ENCODE results near the gene G2E3. TPM values are rescaled to one million over a fixed set of nuclear protein-coding genes. Genes with fewer than 3 reads are reported as not detected.
"Not testable (repeated sequence)": the region's sequence is repeated elsewhere in the genome, so short reads cannot be mapped to it uniquely, and the experiment has no call there.

G2E3 gene
- total and polyA plus RNA-seq, 9 donors: 5.5 to 20.4 (median 15.7) TPM

DNA sequence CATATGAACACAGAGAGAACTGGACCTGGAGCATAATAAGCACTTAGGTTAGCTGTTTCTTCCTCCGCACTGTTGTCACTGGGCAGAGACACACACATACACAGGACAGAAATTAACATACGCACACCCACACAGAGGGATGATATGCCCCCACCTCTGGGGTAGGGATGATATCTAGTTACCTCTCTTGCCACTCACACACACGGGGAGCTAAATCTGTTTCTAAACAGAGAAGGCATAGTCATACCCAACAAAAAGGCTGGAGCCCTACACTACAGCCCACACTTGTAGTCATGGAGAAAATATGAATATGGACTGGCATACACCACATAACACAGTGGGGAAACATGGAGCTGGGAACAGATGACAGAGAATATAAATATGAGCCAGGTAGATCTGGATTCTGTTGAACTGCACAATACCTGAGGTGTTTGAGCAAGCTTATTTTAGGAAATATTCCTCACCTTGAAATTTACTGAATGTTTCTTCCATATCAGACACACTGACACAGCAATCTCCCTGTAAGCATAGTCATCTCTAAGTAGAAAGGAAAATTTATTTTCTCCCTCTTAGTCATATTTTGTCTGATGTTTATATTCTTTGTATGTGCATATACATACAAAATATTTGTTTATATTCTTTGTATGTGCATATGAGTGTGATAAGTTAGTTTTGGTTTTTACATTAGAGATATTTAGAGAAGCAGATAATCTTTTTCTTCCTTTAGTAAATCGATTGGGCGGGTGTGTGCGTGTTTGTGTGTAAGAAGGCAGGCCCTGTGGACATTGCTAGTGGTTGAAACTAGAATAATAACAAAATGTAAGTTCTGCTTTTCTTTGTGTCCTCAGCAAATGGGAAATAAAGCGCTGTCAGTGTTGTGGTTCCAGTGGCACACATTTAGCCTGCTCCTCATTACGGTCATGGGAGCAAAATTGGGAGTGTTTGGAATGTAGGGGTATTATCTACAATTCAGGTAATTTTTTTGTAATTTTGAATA lies 42.3 kb downstream of the G2E3 start:
- no peak for TF ChIP-seq POLR2A (IDR thresholded peaks at IDR 0.05)
- TF ChIP-seq, protein P1, sequence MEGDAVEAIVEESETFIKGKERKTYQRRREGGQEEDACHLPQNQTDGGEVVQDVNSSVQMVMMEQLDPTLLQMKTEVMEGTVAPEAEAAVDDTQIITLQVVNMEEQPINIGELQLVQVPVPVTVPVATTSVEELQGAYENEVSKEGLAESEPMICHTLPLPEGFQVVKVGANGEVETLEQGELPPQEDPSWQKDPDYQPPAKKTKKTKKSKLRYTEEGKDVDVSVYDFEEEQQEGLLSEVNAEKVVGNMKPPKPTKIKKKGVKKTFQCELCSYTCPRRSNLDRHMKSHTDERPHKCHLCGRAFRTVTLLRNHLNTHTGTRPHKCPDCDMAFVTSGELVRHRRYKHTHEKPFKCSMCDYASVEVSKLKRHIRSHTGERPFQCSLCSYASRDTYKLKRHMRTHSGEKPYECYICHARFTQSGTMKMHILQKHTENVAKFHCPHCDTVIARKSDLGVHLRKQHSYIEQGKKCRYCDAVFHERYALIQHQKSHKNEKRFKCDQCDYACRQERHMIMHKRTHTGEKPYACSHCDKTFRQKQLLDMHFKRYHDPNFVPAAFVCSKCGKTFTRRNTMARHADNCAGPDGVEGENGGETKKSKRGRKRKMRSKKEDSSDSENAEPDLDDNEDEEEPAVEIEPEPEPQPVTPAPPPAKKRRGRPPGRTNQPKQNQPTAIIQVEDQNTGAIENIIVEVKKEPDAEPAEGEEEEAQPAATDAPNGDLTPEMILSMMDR (IDR thresholded peaks at IDR 0.05): no peak
- TF ChIP-seq EP300 (IDR thresholded peaks at IDR 0.05): no peak
- intact Hi-C loops (cut with DNase I): no loop called here
- H3K4me1 ChIP-seq (ENCODE audit: insufficient read depth): no peaks in the 10 kb centered on the region
- WGBS, 3 donors: 92 to 95% (median 95%) methylated on average over 8 of the region's 8 CpGs
- no peak overlapping the region for H3K27ac ChIP-seq
- no peaks in the 10 kb centered on the region for H3K27me3 ChIP-seq
- DNase-seq: no peak
- H3K4me3 ChIP-seq: no peak overlapping the region
- no peaks in the 10 kb centered on the region for H3K36me3 ChIP-seq
- no peaks in the 10 kb centered on the region for H3K9me3 ChIP-seq

DNA sequence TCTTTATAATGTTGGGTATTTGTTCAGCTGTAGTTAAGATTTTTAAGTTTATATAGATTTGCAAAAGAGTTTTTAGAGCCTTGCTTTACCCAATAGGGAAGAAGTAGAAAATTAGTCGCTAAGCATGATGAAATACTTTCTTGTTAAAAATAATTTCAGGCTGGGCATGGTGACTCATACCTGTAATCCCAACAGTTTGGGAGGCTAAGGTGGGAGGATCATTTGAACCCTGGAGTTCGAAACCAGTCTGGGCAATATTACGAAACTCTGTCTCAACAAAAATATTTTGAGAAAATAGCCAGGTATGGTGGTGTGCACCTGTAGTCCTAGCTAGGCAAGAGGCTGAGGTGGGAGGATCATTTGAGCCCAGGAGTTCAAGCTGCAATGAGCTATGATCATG lies 44.4 kb downstream of the G2E3 start:
- Histone ChIP-seq H3K27ac (no peak overlapping the region), H3K4me3 (no peak overlapping the region), H3K36me3 (no peaks in the 10 kb centered on the region), H3K4me1 (ENCODE audit: insufficient read depth) (no peaks in the 10 kb centered on the region), H3K27me3 (no peaks in the 10 kb centered on the region), H3K9me3 (no peaks in the 10 kb centered on the region)
- no peak for DNase-seq
- intact Hi-C loops (cut with DNase I): no loop called here
- TF ChIP-seq, protein P1 (IDR thresholded peaks at IDR 0.05): no peak
- no peak for TF ChIP-seq EP300 (IDR thresholded peaks at IDR 0.05)
- no peak for TF ChIP-seq POLR2A (IDR thresholded peaks at IDR 0.05)
- 94 to 97% (median 95%) methylated on average over 3 of the region's 3 CpGs for WGBS, 3 donors

DNA sequence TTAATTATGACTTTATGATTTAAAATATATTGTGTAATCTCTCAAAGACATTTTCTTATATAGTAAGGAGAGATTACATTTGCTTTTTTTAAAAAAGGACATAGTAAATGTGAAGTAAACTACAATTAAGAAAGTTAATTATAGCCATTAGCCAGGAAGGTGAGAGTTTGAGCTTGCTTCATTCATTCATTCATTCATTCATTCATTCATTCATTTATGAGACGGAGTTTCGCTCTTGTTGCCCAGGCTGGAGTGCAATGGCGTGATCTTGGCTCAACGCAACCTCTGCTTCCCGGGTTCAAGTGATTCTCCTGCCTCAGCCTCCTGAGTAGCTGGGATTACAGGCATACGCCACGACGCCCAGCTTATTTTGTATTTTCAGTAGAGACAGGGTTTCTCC lies 45.7 kb downstream of the G2E3 start:
- H3K27me3 ChIP-seq; intact Hi-C loops (cut with DNase I); H3K4me3 ChIP-seq; H3K9me3 ChIP-seq; H3K4me1 ChIP-seq (ENCODE audit: insufficient read depth); DNase-seq; H3K36me3 ChIP-seq; H3K27ac ChIP-seq: not testable (repeated sequence)
- 98% methylated on average over 8 of the region's 8 CpGs for WGBS, 3 donors

DNA sequence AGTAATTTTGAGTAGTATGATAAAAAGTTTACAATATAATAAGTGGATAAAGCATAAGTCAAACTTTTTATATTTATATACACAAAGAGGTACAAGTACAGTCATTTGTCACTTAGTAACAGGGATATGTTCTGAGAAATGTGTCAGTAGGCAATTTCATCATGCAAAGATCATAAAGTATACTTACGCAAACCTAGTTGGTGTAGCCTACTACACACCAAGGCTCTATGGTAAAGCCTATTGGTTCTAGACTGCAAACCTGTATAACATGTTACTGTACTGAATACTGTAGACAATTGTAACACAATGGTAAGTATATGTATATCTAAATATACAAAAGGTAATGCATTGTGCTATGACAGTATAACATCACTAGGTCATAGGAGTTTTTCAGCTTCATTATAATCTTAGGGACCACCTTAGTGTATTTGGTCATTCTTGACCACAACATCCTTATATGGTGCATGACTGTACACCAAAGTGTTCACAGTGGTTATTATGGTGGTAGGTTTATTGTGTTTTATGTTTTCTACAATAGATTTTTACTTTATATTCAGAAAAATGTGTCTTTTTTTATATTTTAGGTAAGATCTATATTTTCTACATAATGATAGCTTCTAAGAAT lies 48.3 kb downstream of the G2E3 start:
- no peak overlapping the region for H3K27ac ChIP-seq
- H3K27me3 ChIP-seq: no peaks in the 10 kb centered on the region
- DNase-seq: no peak
- H3K9me3 ChIP-seq: no peaks in the 10 kb centered on the region
- WGBS, 3 donors: 94 to 100% (median 99%) methylated on average over 1 of the region's 1 CpG
- H3K4me3 ChIP-seq: no peak overlapping the region
- intact Hi-C loops (cut with DNase I): no loop called here
- H3K4me1 ChIP-seq (ENCODE audit: insufficient read depth): no peaks in the 10 kb centered on the region
- H3K36me3 ChIP-seq: no peaks in the 10 kb centered on the region
- no peak for TF ChIP-seq POLR2A (IDR thresholded peaks at IDR 0.05)
- TF ChIP-seq, protein P1 (IDR thresholded peaks at IDR 0.05): no peak
- no peak for TF ChIP-seq EP300 (IDR thresholded peaks at IDR 0.05)
